Measurements from ENCODE around the gene HLA-F.

GRCh38 chr6:29680904-29681303 lies 42.3 kb upstream of the HLA-F start, which contains the start of gene ZFP57:
- TF ChIP-seq, protein P1, sequence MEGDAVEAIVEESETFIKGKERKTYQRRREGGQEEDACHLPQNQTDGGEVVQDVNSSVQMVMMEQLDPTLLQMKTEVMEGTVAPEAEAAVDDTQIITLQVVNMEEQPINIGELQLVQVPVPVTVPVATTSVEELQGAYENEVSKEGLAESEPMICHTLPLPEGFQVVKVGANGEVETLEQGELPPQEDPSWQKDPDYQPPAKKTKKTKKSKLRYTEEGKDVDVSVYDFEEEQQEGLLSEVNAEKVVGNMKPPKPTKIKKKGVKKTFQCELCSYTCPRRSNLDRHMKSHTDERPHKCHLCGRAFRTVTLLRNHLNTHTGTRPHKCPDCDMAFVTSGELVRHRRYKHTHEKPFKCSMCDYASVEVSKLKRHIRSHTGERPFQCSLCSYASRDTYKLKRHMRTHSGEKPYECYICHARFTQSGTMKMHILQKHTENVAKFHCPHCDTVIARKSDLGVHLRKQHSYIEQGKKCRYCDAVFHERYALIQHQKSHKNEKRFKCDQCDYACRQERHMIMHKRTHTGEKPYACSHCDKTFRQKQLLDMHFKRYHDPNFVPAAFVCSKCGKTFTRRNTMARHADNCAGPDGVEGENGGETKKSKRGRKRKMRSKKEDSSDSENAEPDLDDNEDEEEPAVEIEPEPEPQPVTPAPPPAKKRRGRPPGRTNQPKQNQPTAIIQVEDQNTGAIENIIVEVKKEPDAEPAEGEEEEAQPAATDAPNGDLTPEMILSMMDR (conservative IDR thresholded peaks at IDR 0.05; ENCODE audit: low read length): no peak
- TF ChIP-seq EZH2phosphoT487 (IDR thresholded peaks at IDR 0.05; ENCODE audit: borderline replicate concordance): no peak

All from Loucy (cell line).